Liver (tissue), 9 donors: ENCODE results near the gene HHIPL1. TPM values are rescaled to one million over a fixed set of nuclear protein-coding genes. Genes with fewer than 3 reads are reported as not detected.

ENCODE experiments used
- DNase-seq: peaks from one replicate; pipeline ENCODE4 v3.0.0-alpha.2; 2017; ENCODE audit warnings: low spot score
- H3K27ac ChIP-seq, 2 donors: one replicate each; pipeline ENCODE4 v1.7.0; 2013; ENCODE audit warnings: inconsistent platforms in 2 of 2, low read length in 2 of 2, control low read depth in 1 of 2, low read depth in 1 of 2, mild to moderate bottlenecking in 1 of 2
- H3K27me3 ChIP-seq, 4 donors: one replicate each; pipeline versions ENCODE4 v1.6.1 to v1.7.0; 2013; ENCODE audit warnings: low read length in 3 of 4, inconsistent platforms in 1 of 4, mild to moderate bottlenecking in 1 of 4, moderate library complexity in 1 of 4; ENCODE audit not compliant: control insufficient read depth in 4 of 4, insufficient read depth in 4 of 4
- H3K36me3 ChIP-seq, 4 donors: one replicate each; pipeline versions ENCODE4 v1.6.1 to v1.7.0; 2013; ENCODE audit warnings: low read length in 3 of 4, mild to moderate bottlenecking in 3 of 4, low read depth in 1 of 4, moderate library complexity in 1 of 4; ENCODE audit not compliant: control insufficient read depth in 4 of 4, insufficient read depth in 3 of 4
- H3K4me1 ChIP-seq, 4 donors: one replicate each; pipeline versions ENCODE4 v1.6.1 to v1.7.0; 2013; ENCODE audit warnings: low read length in 3 of 4, mild to moderate bottlenecking in 3 of 4, moderate library complexity in 1 of 4; ENCODE audit not compliant: control insufficient read depth in 4 of 4, insufficient read depth in 4 of 4
- H3K4me3 ChIP-seq, 3 donors: one replicate each; pipeline versions ENCODE4 v1.6.1 to v1.7.0; 2013; ENCODE audit warnings: low read length in 3 of 3, control low read depth in 1 of 3, low read depth in 1 of 3, mild to moderate bottlenecking in 1 of 3
- H3K9ac ChIP-seq, 2 donors: one replicate each; pipeline ENCODE4 v1.7.0; 2013; ENCODE audit warnings: low read length in 2 of 2, mild to moderate bottlenecking in 2 of 2, moderate library complexity in 2 of 2, control low read depth in 1 of 2, low read depth in 1 of 2
- H3K9me3 ChIP-seq, 4 donors: one replicate each; pipeline versions ENCODE4 v1.6.1 to v1.7.0; 2013; ENCODE audit warnings: low read length in 3 of 4; ENCODE audit not compliant: control insufficient read depth in 4 of 4
- FOXA2 ChIP-seq: IDR thresholded peaks from 2 replicates; pipeline ENCODE4 v1.6.1; 2016; ENCODE audit warnings: antibody characterized with exemption
- GABPA ChIP-seq, 2 donors: IDR thresholded peaks in 1 of 2; conservative IDR thresholded peaks in 1 of 2; 2 replicates each; pipeline ENCODE4 v1.6.1; 2016; ENCODE audit warnings: antibody characterized with exemption in 2 of 2, mild to moderate bottlenecking in 1 of 2, moderate library complexity in 1 of 2
- HNF4G ChIP-seq: IDR thresholded peaks from 2 replicates; pipeline ENCODE4 v1.6.1; 2016; ENCODE audit warnings: antibody characterized with exemption
- JUND ChIP-seq, 2 donors: IDR thresholded peaks; 2 replicates each; pipeline ENCODE4 v1.6.1; 2016; ENCODE audit warnings: antibody characterized with exemption in 2 of 2
- NR2F2 ChIP-seq: IDR thresholded peaks from 2 replicates; pipeline ENCODE4 v1.6.1; 2016; ENCODE audit warnings: antibody characterized with exemption
- REST ChIP-seq: IDR thresholded peaks from 2 replicates; pipeline ENCODE4 v1.6.1; 2016; ENCODE audit warnings: antibody characterized with exemption, mild to moderate bottlenecking
- RXRA ChIP-seq, 2 donors: IDR thresholded peaks; 2 replicates each; pipeline ENCODE4 v1.6.1; 2017 to 2018; ENCODE audit warnings: antibody characterized with exemption in 2 of 2, mild to moderate bottlenecking in 1 of 2
- SP1 ChIP-seq: IDR thresholded peaks from 2 replicates; pipeline ENCODE4 v1.6.1; 2018; ENCODE audit warnings: antibody characterized with exemption, mild to moderate bottlenecking
- TAF1 ChIP-seq: conservative IDR thresholded peaks from 2 replicates; pipeline ENCODE4 v1.6.1; 2016; ENCODE audit warnings: antibody characterized with exemption, mild to moderate bottlenecking
- YY1 ChIP-seq: IDR thresholded peaks from 2 replicates; pipeline ENCODE4 v1.6.1; 2016; ENCODE audit warnings: antibody characterized with exemption, mild to moderate bottlenecking
- WGBS: extraction: QIAGEN DNeasy Blood & Tissue Kit; methylation state at CpG from one replicate; pipeline ENCODE4 v1.1.7; 2013; 5-methylcytosine and 5-hydroxymethylcytosine counted together
- polyA plus RNA-seq, 2 donors: library from polyadenylated mRNA; stranded (reverse) in 1 of 2; unstranded in 1 of 2; fragments of 200-250 nt in 1 of 2; fragments of >200 nt in 1 of 2; fragmentation: Nextera tagmentation in 1 of 2; extraction: Ambion mirVana in 1 of 2; gene quantifications; one replicate each; pipeline versions ENCODE4 v1.2.1 to v1.2.3, GENCODE V29; 2013 to 2015
- total RNA-seq, 2 donors: library from RNA; depleted of rRNA; stranded (reverse); fragments of >200 nt; gene quantifications; one replicate each; pipeline ENCODE4 v1.2.3, GENCODE V29; 2014
- TF ChIP-seq, protein P1 (sequence below): IDR thresholded peaks from 2 replicates; pipeline ENCODE4 v1.6.1; 2016; ENCODE audit warnings: antibody characterized with exemption
- TF ChIP-seq, protein P2 (sequence below): fragments of 150-350 bp; IDR thresholded peaks from 2 replicates; pipeline ENCODE4 v1.5.1; 2017; ENCODE audit warnings: improper control_type of control experiment, low read depth, low read length; ENCODE audit not compliant: missing input control
- TF ChIP-seq, protein P3 (sequence below): IDR thresholded peaks from 2 replicates; pipeline ENCODE4 v1.6.1; 2016; ENCODE audit warnings: antibody characterized with exemption
- donor health status: healthy.
- donor health status: healthy.
- donor health status: healthy.
- donor health status: healthy.
- donor health status: healthy.

HHIPL1 gene
- total and polyA plus RNA-seq, 4 donors = 0.96 to 1.7 (median 1.0) TPM

DNA sequence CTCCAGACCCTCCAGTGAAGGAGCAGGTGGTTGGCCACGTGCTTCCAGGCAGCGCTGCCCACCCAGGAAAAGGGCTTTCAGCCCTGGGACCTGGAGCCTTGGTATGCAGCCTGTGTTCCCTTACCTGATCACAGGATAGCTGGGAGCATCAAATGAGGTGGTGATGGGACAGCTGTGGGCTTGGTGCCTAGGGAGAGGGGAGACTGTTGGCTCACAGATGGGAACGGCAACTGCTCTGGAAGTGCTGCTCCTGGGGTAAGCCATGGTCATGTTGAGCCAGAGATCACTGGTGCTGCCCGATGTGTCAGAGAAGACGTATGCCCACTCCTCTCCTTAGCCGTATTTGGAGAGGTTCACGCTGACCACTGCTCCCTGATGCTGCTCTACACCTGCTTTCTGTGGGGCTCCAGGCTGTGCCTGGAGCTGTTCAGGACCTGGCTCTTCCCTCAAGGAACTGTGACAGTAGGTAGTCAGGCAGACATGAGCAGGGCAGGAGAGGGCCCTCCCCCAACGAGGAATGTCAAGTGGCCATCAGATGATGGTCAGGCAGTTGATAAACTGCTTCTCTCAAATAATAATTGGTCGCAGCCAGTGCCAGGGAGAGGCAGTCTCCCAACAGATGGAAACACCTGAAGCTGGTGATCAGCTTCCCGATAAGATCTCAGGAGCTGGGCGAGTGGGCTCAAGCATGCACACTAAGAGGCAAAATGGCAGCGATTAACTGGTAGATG, 36.3 kb downstream of the HHIPL1 start:
- H3K9me3 ChIP-seq = peaks cover 0 to 7% (median 2%) of the 10 kb centered on the region in 4 donors
- H3K36me3 ChIP-seq = no peaks in the 10 kb centered on the region
- DNase-seq = no peak
- H3K4me1 ChIP-seq = peaks cover 6 to 15% (median 12%) of the 10 kb centered on the region in 4 donors
- no peaks in the 10 kb centered on the region for H3K27me3 ChIP-seq
- no peak overlapping the region for H3K9ac ChIP-seq
- H3K4me3 ChIP-seq = no peak overlapping the region
- H3K27ac ChIP-seq = no peak overlapping the region
- WGBS = 81% methylated on average over 12 of the region's 12 CpGs
- TF ChIP-seq NR2F2 (no peak), HNF4G (no peak), FOXA2 (no peak), YY1 (no peak)
- TF ChIP-seq, protein P1, sequence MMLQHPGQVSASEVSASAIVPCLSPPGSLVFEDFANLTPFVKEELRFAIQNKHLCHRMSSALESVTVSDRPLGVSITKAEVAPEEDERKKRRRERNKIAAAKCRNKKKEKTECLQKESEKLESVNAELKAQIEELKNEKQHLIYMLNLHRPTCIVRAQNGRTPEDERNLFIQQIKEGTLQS = no peak
- TF ChIP-seq, protein P2, sequence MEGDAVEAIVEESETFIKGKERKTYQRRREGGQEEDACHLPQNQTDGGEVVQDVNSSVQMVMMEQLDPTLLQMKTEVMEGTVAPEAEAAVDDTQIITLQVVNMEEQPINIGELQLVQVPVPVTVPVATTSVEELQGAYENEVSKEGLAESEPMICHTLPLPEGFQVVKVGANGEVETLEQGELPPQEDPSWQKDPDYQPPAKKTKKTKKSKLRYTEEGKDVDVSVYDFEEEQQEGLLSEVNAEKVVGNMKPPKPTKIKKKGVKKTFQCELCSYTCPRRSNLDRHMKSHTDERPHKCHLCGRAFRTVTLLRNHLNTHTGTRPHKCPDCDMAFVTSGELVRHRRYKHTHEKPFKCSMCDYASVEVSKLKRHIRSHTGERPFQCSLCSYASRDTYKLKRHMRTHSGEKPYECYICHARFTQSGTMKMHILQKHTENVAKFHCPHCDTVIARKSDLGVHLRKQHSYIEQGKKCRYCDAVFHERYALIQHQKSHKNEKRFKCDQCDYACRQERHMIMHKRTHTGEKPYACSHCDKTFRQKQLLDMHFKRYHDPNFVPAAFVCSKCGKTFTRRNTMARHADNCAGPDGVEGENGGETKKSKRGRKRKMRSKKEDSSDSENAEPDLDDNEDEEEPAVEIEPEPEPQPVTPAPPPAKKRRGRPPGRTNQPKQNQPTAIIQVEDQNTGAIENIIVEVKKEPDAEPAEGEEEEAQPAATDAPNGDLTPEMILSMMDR = no peak

DNA sequence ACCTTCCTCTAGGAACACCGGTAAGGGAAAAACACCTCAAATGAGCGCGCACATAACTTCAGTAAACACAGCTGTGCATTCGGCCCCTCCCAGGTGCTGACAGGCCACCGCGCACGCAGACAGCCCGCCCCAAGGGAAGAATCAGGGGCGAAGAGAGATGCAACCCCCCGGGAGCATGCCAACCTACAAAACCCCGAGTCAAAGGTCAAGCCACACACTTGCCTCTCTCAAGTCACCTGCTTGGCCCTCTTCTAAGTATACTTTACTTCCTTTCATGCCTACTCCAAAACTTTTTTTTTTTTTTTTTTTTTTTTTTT, 36.9 kb downstream of the HHIPL1 start:
- 78% methylated on average over 11 of the region's 11 CpGs for WGBS
- peaks cover 6 to 15% (median 12%) of the 10 kb centered on the region in 4 donors for H3K4me1 ChIP-seq
- TF ChIP-seq NR2F2 (no peak), TAF1 (no peak), GABPA (IDR thresholded peaks at IDR 0.05 in 1 of 2, conservative IDR thresholded peaks at IDR 0.05 in 1 of 2) (no peak), HNF4G (no peak), YY1 (no peak), JUND (IDR thresholded peaks at IDR 0.05) (no peak), REST (no peak), SP1 (no peak), RXRA (IDR thresholded peaks at IDR 0.05) (no peak), FOXA2 (no peak)
- TF ChIP-seq, protein P3, sequence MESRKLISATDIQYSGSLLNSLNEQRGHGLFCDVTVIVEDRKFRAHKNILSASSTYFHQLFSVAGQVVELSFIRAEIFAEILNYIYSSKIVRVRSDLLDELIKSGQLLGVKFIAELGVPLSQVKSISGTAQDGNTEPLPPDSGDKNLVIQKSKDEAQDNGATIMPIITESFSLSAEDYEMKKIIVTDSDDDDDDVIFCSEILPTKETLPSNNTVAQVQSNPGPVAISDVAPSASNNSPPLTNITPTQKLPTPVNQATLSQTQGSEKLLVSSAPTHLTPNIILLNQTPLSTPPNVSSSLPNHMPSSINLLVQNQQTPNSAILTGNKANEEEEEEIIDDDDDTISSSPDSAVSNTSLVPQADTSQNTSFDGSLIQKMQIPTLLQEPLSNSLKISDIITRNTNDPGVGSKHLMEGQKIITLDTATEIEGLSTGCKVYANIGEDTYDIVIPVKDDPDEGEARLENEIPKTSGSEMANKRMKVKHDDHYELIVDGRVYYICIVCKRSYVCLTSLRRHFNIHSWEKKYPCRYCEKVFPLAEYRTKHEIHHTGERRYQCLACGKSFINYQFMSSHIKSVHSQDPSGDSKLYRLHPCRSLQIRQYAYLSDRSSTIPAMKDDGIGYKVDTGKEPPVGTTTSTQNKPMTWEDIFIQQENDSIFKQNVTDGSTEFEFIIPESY = no peak
- TF ChIP-seq, protein P1 = no peak
- no peak overlapping the region for H3K9ac ChIP-seq
- H3K27ac ChIP-seq = no peak overlapping the region
- no peaks in the 10 kb centered on the region for H3K36me3 ChIP-seq
- no peak for DNase-seq
- H3K27me3 ChIP-seq = no peaks in the 10 kb centered on the region
- no peak overlapping the region for H3K4me3 ChIP-seq
- peaks cover 0 to 7% (median 2%) of the 10 kb centered on the region in 4 donors for H3K9me3 ChIP-seq
